Stimulated activated naive B cell treated with anti-CD40 and anti-IgM and Interleukin-4, amounts not matched to agents 10 μg/mL and 1 μg/mL and 100 μg/mL, for 72 hours (primary cell): Measurements from ENCODE around the gene NYAP2.

Experiments used
- ATAC-seq, 2 donors: fragments of 150-1000 bp; cut with Tn5 transposase; replicated peaks; 2 replicates each; pipeline ENCODE4 v1.10.0; 2021; ENCODE audit warnings: moderate library complexity in 1 of 2
- DNase-seq: peaks from one replicate; pipeline ENCODE4 v3.0.0; 2021
- H3K27ac Mint-ChIP-seq: one replicate; pipeline ENCODE4 v1.8.0; 2022; ENCODE audit warnings: mild to moderate bottlenecking, mixed read lengths
- H3K27me3 Mint-ChIP-seq, 2 donors: one replicate each; pipeline ENCODE4 v1.8.0; 2022; ENCODE audit warnings: mixed read lengths in 2 of 2
- H3K36me3 Mint-ChIP-seq, 2 donors: one replicate each; pipeline ENCODE4 v1.8.0; 2022; ENCODE audit warnings: mixed read lengths in 2 of 2, mild to moderate bottlenecking in 1 of 2
- H3K4me1 Mint-ChIP-seq, 2 donors: one replicate each; pipeline ENCODE4 v1.8.0; 2022; ENCODE audit warnings: mixed read lengths in 2 of 2, mild to moderate bottlenecking in 1 of 2
- H3K4me3 Mint-ChIP-seq, 2 donors: one replicate each; pipeline ENCODE4 v1.8.0; 2022; ENCODE audit warnings: mild to moderate bottlenecking in 2 of 2, mixed read lengths in 2 of 2, moderate library complexity in 1 of 2
- H3K9me3 Mint-ChIP-seq, 2 donors: one replicate each; pipeline ENCODE4 v1.8.0; 2022; ENCODE audit warnings: mixed read lengths in 2 of 2, mild to moderate bottlenecking in 1 of 2

The NYAP2 gene

GRCh38 chr2:225413786-225414185 is 14.3 kb downstream of the NYAP2 start:
- Mint-ChIP-seq H3K36me3 (no peaks in the 10 kb centered on the region), H3K9me3 (no peaks in the 10 kb centered on the region), H3K27ac (no peak overlapping the region), H3K4me3 (no peak overlapping the region), H3K4me1 (no peaks in the 10 kb centered on the region), H3K27me3 (no peaks in the 10 kb centered on the region)
- DNase-seq (no peak), ATAC-seq (no peak)

- H3K27ac Mint-ChIP-seq = no peak overlapping the region
- H3K36me3 Mint-ChIP-seq = no peaks in the 10 kb centered on the region
- H3K9me3 Mint-ChIP-seq = no peaks in the 10 kb centered on the region
- H3K4me1 Mint-ChIP-seq = no peaks in the 10 kb centered on the region
- DNase-seq (no peak), ATAC-seq (no peak)
- no peak overlapping the region for H3K4me3 Mint-ChIP-seq
- no peaks in the 10 kb centered on the region for H3K27me3 Mint-ChIP-seq
These were observed 15.4 kb downstream of the NYAP2 start for GRCh38 chr2:225414902-225415301.

GRCh38 chr2:225415341-225415740 is 15.8 kb downstream of the NYAP2 start:
- ATAC-seq (no peak), DNase-seq (no peak)
- Mint-ChIP-seq H3K4me1 (no peaks in the 10 kb centered on the region), H3K36me3 (no peaks in the 10 kb centered on the region), H3K27me3 (no peaks in the 10 kb centered on the region), H3K9me3 (no peaks in the 10 kb centered on the region), H3K4me3 (no peak overlapping the region), H3K27ac (no peak overlapping the region)

- H3K9me3 Mint-ChIP-seq = no peaks in the 10 kb centered on the region
- H3K36me3 Mint-ChIP-seq = no peaks in the 10 kb centered on the region
- no peak overlapping the region for H3K4me3 Mint-ChIP-seq
- H3K4me1 Mint-ChIP-seq = no peaks in the 10 kb centered on the region
- DNase-seq (no peak), ATAC-seq (no peak)
- no peak overlapping the region for H3K27ac Mint-ChIP-seq
- no peaks in the 10 kb centered on the region for H3K27me3 Mint-ChIP-seq
These were observed 16.3 kb downstream of the NYAP2 start for GRCh38 chr2:225415792-225416191.

- no peaks in the 10 kb centered on the region for H3K4me1 Mint-ChIP-seq
- H3K27ac Mint-ChIP-seq = peak overlapping the region; percentile 32
- H3K9me3 Mint-ChIP-seq = no peaks in the 10 kb centered on the region
These were observed 17.3 kb downstream of the NYAP2 start for GRCh38 chr2:225416616-225417367.

GRCh38 chr2:225419033-225419432 is 19.5 kb downstream of the NYAP2 start:
- Mint-ChIP-seq H3K4me1 (no peaks in the 10 kb centered on the region), H3K27ac (no peak overlapping the region), H3K4me3 (no peak overlapping the region), H3K9me3 (no peaks in the 10 kb centered on the region), H3K36me3 (no peaks in the 10 kb centered on the region), H3K27me3 (no peaks in the 10 kb centered on the region)
- ATAC-seq (no peak), DNase-seq (no peak)

More at GRCh38 chr2:225416616-225417367, 17.3 kb downstream of the NYAP2 start:
- H3K4me3 Mint-ChIP-seq = no peak overlapping the region
- H3K27me3 Mint-ChIP-seq = no peaks in the 10 kb centered on the region
- no peak for DNase-seq
- ATAC-seq = peak; percentile 80 to 81
- H3K36me3 Mint-ChIP-seq = no peaks in the 10 kb centered on the region

GRCh38 chr2:225422145-225422544 is 22.6 kb downstream of the NYAP2 start:
- Mint-ChIP-seq H3K4me3 (no peak overlapping the region), H3K36me3 (no peaks in the 10 kb centered on the region), H3K9me3 (no peaks in the 10 kb centered on the region), H3K27me3 (no peaks in the 10 kb centered on the region), H3K27ac (no peak overlapping the region), H3K4me1 (no peaks in the 10 kb centered on the region)
- ATAC-seq (no peak), DNase-seq (no peak)

GRCh38 chr2:225425284-225425683 is 25.8 kb downstream of the NYAP2 start:
- H3K27ac Mint-ChIP-seq = no peak overlapping the region
- H3K4me3 Mint-ChIP-seq = no peak overlapping the region
- H3K27me3 Mint-ChIP-seq = peaks cover 0 to 9% of the 10 kb centered on the region in 2 donors
- H3K4me1 Mint-ChIP-seq = no peaks in the 10 kb centered on the region
- no peak for DNase-seq
- no peak for ATAC-seq
- no peaks in the 10 kb centered on the region for H3K36me3 Mint-ChIP-seq
- H3K9me3 Mint-ChIP-seq = no peaks in the 10 kb centered on the region

GRCh38 chr2:225428360-225428759 is 28.9 kb downstream of the NYAP2 start:
- Mint-ChIP-seq H3K4me3 (no peak overlapping the region), H3K27me3 (peaks cover 0 to 9% of the 10 kb centered on the region in 2 donors), H3K36me3 (no peaks in the 10 kb centered on the region), H3K27ac (no peak overlapping the region), H3K4me1 (no peaks in the 10 kb centered on the region), H3K9me3 (no peaks in the 10 kb centered on the region)
- DNase-seq (no peak), ATAC-seq (no peak)

- Mint-ChIP-seq H3K4me3 (no peak overlapping the region), H3K27me3 (peaks cover 0 to 9% of the 10 kb centered on the region in 2 donors), H3K36me3 (no peaks in the 10 kb centered on the region), H3K9me3 (no peaks in the 10 kb centered on the region), H3K4me1 (no peaks in the 10 kb centered on the region), H3K27ac (no peak overlapping the region)
- DNase-seq (no peak), ATAC-seq (no peak)
These were observed 30.2 kb downstream of the NYAP2 start for GRCh38 chr2:225429717-225430116.

GRCh38 chr2:225431105-225431863 is 31.8 kb downstream of the NYAP2 start:
- ATAC-seq (no peak), DNase-seq (no peak)
- no peaks in the 10 kb centered on the region for H3K4me1 Mint-ChIP-seq
- H3K36me3 Mint-ChIP-seq = no peaks in the 10 kb centered on the region
- no peak overlapping the region for H3K4me3 Mint-ChIP-seq
- no peak overlapping the region for H3K27ac Mint-ChIP-seq
- peaks cover 0 to 9% of the 10 kb centered on the region in 2 donors for H3K27me3 Mint-ChIP-seq
- H3K9me3 Mint-ChIP-seq = no peaks in the 10 kb centered on the region

- DNase-seq (no peak), ATAC-seq (no peak)
- no peak overlapping the region for H3K4me3 Mint-ChIP-seq
- H3K27me3 Mint-ChIP-seq = no peaks in the 10 kb centered on the region
- H3K36me3 Mint-ChIP-seq = no peaks in the 10 kb centered on the region
- no peaks in the 10 kb centered on the region for H3K9me3 Mint-ChIP-seq
- H3K4me1 Mint-ChIP-seq = no peaks in the 10 kb centered on the region
- H3K27ac Mint-ChIP-seq = no peak overlapping the region
These were observed 34.5 kb downstream of the NYAP2 start for GRCh38 chr2:225434014-225434413.

- H3K27me3 Mint-ChIP-seq = no peaks in the 10 kb centered on the region
- ATAC-seq (peak; percentile 46 to 56), DNase-seq (no peak)
- H3K4me3 Mint-ChIP-seq = no peak overlapping the region
- no peaks in the 10 kb centered on the region for H3K36me3 Mint-ChIP-seq
- no peak overlapping the region for H3K27ac Mint-ChIP-seq
- H3K9me3 Mint-ChIP-seq = peaks cover 2 to 4% of the 10 kb centered on the region in 2 donors
- no peaks in the 10 kb centered on the region for H3K4me1 Mint-ChIP-seq
These were observed 37.8 kb downstream of the NYAP2 start for GRCh38 chr2:225437319-225437718.

GRCh38 chr2:225438248-225438647 is 38.7 kb downstream of the NYAP2 start:
- H3K27me3 Mint-ChIP-seq = no peaks in the 10 kb centered on the region
- DNase-seq = no peak
- ATAC-seq = no peak
- H3K27ac Mint-ChIP-seq = no peak overlapping the region
- no peaks in the 10 kb centered on the region for H3K4me1 Mint-ChIP-seq
- no peaks in the 10 kb centered on the region for H3K36me3 Mint-ChIP-seq
- H3K9me3 Mint-ChIP-seq = peaks cover 3 to 4% of the 10 kb centered on the region in 2 donors
- H3K4me3 Mint-ChIP-seq = no peak overlapping the region

GRCh38 chr2:225452677-225453076 is 53.2 kb downstream of the NYAP2 start:
- Mint-ChIP-seq H3K9me3 (no peaks in the 10 kb centered on the region), H3K4me3 (no peak overlapping the region), H3K36me3 (no peaks in the 10 kb centered on the region), H3K27ac (no peak overlapping the region), H3K27me3 (no peaks in the 10 kb centered on the region), H3K4me1 (no peaks in the 10 kb centered on the region)
- DNase-seq (no peak), ATAC-seq (no peak)
